GM23338 (cell line): ENCODE data around the gene MIAT. TPM values are rescaled to one million over a fixed set of nuclear protein-coding genes. Genes with fewer than 3 reads are reported as not detected.

Source experiments
- ATAC-seq: fragments of 200-7000 bp; cut with Tn5 transposase; 3 replicates; pipeline ENCODE4 v1.9.1; 2020
- DNase-seq: peaks from one replicate; pipeline ENCODE4 v3.0.0-alpha.2; 2015; ENCODE audit warnings: low spot score
- H2AFZ ChIP-seq: fragments of 200-600 bp; sonication (generic); 2 replicates; pipeline ENCODE4 v1.8.0; 2016; ENCODE audit warnings: antibody characterized with exemption, mild to moderate bottlenecking, moderate library complexity
- H3F3A ChIP-seq: fragments of 200-600 bp; sonication (generic); replicated peaks from 2 replicates; pipeline ENCODE4 v1.8.0; 2017; ENCODE audit warnings: antibody characterized with exemption, mixed run types, low read depth
- H3K27ac ChIP-seq: fragments of 200-600 bp; sonication (generic); 2 replicates; pipeline ENCODE4 v1.6.1; 2016; ENCODE audit warnings: low read depth
- H3K27me3 ChIP-seq: fragments of 200-600 bp; sonication (generic); 2 replicates; pipeline ENCODE4 v1.8.0; 2016; ENCODE audit warnings: mild to moderate bottlenecking, mixed run types, moderate library complexity; ENCODE audit not compliant: insufficient read depth
- H3K36me3 ChIP-seq: fragments of 200-600 bp; sonication (generic); 2 replicates; pipeline ENCODE4 v1.8.0; 2016; ENCODE audit warnings: mild to moderate bottlenecking; ENCODE audit not compliant: insufficient read depth
- H3K4me1 ChIP-seq: fragments of 200-600 bp; sonication (generic); 2 replicates; pipeline ENCODE4 v1.8.0; 2016; ENCODE audit warnings: mild to moderate bottlenecking, moderate library complexity; ENCODE audit not compliant: insufficient read depth
- H3K4me2 ChIP-seq: fragments of 200-600 bp; sonication (generic); 2 replicates; pipeline ENCODE4 v1.7.1; 2017; ENCODE audit warnings: mixed run types
- H3K4me3 ChIP-seq: fragments of 200-600 bp; sonication (generic); 2 replicates; pipeline ENCODE4 v1.6.1; 2016; ENCODE audit warnings: mixed run types
- H3K79me2 ChIP-seq: fragments of 200-600 bp; sonication (generic); replicated peaks from 2 replicates; pipeline ENCODE4 v1.8.0; 2017; ENCODE audit warnings: mild to moderate bottlenecking; ENCODE audit not compliant: insufficient read depth
- H3K9me2 ChIP-seq: fragments of 200-600 bp; sonication (generic); 2 replicates; pipeline ENCODE4 v1.8.0; 2017; ENCODE audit not compliant: insufficient read depth
- H4K20me1 ChIP-seq: fragments of 200-600 bp; sonication (generic); replicated peaks from 2 replicates; pipeline ENCODE4 v1.8.0; 2017; ENCODE audit warnings: mild to moderate bottlenecking; ENCODE audit not compliant: insufficient read depth
- H3K27ac Mint-ChIP-seq: 2 replicates; pipeline ENCODE4 v1.8.0; 2020; ENCODE audit warnings: inconsistent platforms, mild to moderate bottlenecking, moderate library complexity, mixed read lengths
- H3K27me3 Mint-ChIP-seq: 3 replicates; pipeline ENCODE4 v1.8.0; 2022; ENCODE audit warnings: low read depth, mild to moderate bottlenecking, moderate library complexity, mixed read lengths, inconsistent platforms; ENCODE audit not compliant: insufficient read depth, poor library complexity
- H3K36me3 Mint-ChIP-seq: 3 replicates; pipeline ENCODE4 v1.8.0; 2021; ENCODE audit warnings: low read depth, mild to moderate bottlenecking, inconsistent platforms, moderate library complexity, mixed read lengths
- H3K4me1 Mint-ChIP-seq: 3 replicates; pipeline ENCODE4 v1.8.0; 2020; ENCODE audit warnings: mild to moderate bottlenecking, inconsistent platforms, mixed read lengths
- H3K4me3 Mint-ChIP-seq: 3 replicates; pipeline ENCODE4 v1.8.0; 2021; ENCODE audit warnings: moderate library complexity, mild to moderate bottlenecking, inconsistent platforms, mixed read lengths
- H3K9me3 Mint-ChIP-seq: 3 replicates; pipeline ENCODE4 v1.8.0; 2020; ENCODE audit warnings: moderate library complexity, mild to moderate bottlenecking, inconsistent platforms, mixed read lengths
- CREB1 ChIP-seq: fragments of 250-450 bp; sonication (Bioruptor Pico); IDR thresholded peaks from 2 replicates; pipeline ENCODE4 v1.5.0; 2020; ENCODE audit warnings: low read depth, mild to moderate bottlenecking, moderate library complexity
- CTCF ChIP-seq, 2 experiments: fragments of 200-600 bp in 1 of 2; sonication (generic) in 1 of 2; conservative IDR thresholded peaks; 2 replicates each; pipeline versions ENCODE4 v1.5.1 to v1.6.1; 2016 to 2017; ENCODE audit warnings: antibody characterized with exemption in 2 of 2, low read depth in 2 of 2, mild to moderate bottlenecking in 2 of 2, moderate library complexity in 1 of 2
- ETS1 ChIP-seq: IDR thresholded peaks from 2 replicates; pipeline ENCODE4 v1.6.1; 2016; ENCODE audit warnings: antibody characterized with exemption
- EZH2 ChIP-seq: fragments of 200-600 bp; sonication (generic); IDR thresholded peaks from one replicate; pipeline ENCODE4 v1.8.0; 2017; ENCODE audit warnings: antibody characterized with exemption, mild to moderate bottlenecking, low read depth; ENCODE audit not compliant: unreplicated experiment
- EZH2phosphoT487 ChIP-seq: fragments of 200-600 bp; sonication (generic); IDR thresholded peaks from one replicate; pipeline ENCODE4 v1.8.1; 2018; ENCODE audit warnings: antibody characterized with exemption; ENCODE audit not compliant: unreplicated experiment
- JUNB ChIP-seq: IDR thresholded peaks from one replicate; pipeline ENCODE4 v1.6.1; 2016; ENCODE audit warnings: antibody characterized with exemption; ENCODE audit not compliant: unreplicated experiment
- NANOG ChIP-seq: IDR thresholded peaks from 2 replicates; pipeline ENCODE4 v1.6.1; 2016; ENCODE audit warnings: antibody characterized with exemption, borderline replicate concordance
- REST ChIP-seq: IDR thresholded peaks from one replicate; pipeline ENCODE4 v1.6.1; 2018; ENCODE audit warnings: antibody characterized with exemption; ENCODE audit not compliant: unreplicated experiment
- STAT1 ChIP-seq: IDR thresholded peaks from one replicate; pipeline ENCODE4 v1.6.1; 2016; ENCODE audit warnings: antibody characterized with exemption; ENCODE audit not compliant: unreplicated experiment
- ZNF114 ChIP-seq: fragments of 250-450 bp; sonication (Bioruptor Pico); IDR thresholded peaks from 2 replicates; pipeline ENCODE4 v1.5.0; 2020; ENCODE audit warnings: mild to moderate bottlenecking, moderate library complexity
- ZNF331 ChIP-seq: fragments of 250-450 bp; sonication (Bioruptor Pico); IDR thresholded peaks from 2 replicates; pipeline ENCODE4 v1.5.0; 2020; ENCODE audit warnings: low read depth, mild to moderate bottlenecking, moderate library complexity
- polyA plus RNA-seq: library from polyadenylated mRNA; unstranded; fragments of >200 nt; fragmentation: Nextera tagmentation; extraction: Ambion mirVana; gene quantifications from 2 replicates; pipeline ENCODE4 v1.2.1, GENCODE V29; 2016
- total RNA-seq: library from RNA; depleted of rRNA; stranded (reverse); fragments of >200 nt; shearing (Covaris generic); gene quantifications from 2 replicates; pipeline ENCODE4 v1.2.3, GENCODE V29; 2014

Gene MIAT
- total and polyA plus RNA-seq, 2 experiments from 2014 or later: 10.0 to 63.6 TPM

GRCh38 chr22:26619510-26619909 lies 37.9 kb upstream of the MIAT start:
- H3K4me1 ChIP-seq: peaks cover 38% of the 10 kb centered on the region
- no peaks in the 10 kb centered on the region for H3K36me3 ChIP-seq
- H3K27me3 Mint-ChIP-seq: peaks cover 29% of the 10 kb centered on the region
- TF ChIP-seq ETS1: no peak
- TF ChIP-seq NANOG: no peak
- no peak for TF ChIP-seq EZH2
- TF ChIP-seq ZNF114: no peak
- TF ChIP-seq STAT1: no peak
- no peak for TF ChIP-seq ZNF331 (CRISPR knock-in tag)
- DNase-seq: no peak
- no peak overlapping the region for H3K4me3 Mint-ChIP-seq
- no peaks in the 10 kb centered on the region for H3K9me2 ChIP-seq
- peaks cover 12% of the 10 kb centered on the region for H3K27me3 ChIP-seq
- H3K4me3 ChIP-seq: no peak overlapping the region
- H2AFZ ChIP-seq: no peak overlapping the region
- no peak overlapping the region for H3K27ac ChIP-seq
- H3K27ac Mint-ChIP-seq: no peak overlapping the region
- no peaks in the 10 kb centered on the region; the same call in 2 of the 3 replicates for H3K36me3 Mint-ChIP-seq
- no peak overlapping the region for H3K4me2 ChIP-seq
- no peaks in the 10 kb centered on the region for H4K20me1 ChIP-seq
- H3K4me1 Mint-ChIP-seq: peaks cover 41% of the 10 kb centered on the region
- H3K9me3 Mint-ChIP-seq: no peaks in the 10 kb centered on the region; the same call in 2 of the 3 replicates
- H3F3A ChIP-seq: peaks cover 16% of the 10 kb centered on the region
- no peak for ATAC-seq
- H3K79me2 ChIP-seq: no peaks in the 10 kb centered on the region

GRCh38 chr22:26620197-26620596 lies 37.2 kb upstream of the MIAT start:
- no peaks in the 10 kb centered on the region for H4K20me1 ChIP-seq
- no peak for ATAC-seq
- peaks cover 5% of the 10 kb centered on the region for H3K27me3 ChIP-seq
- TF ChIP-seq EZH2phosphoT487: no peak
- no peak for TF ChIP-seq ZNF114
- TF ChIP-seq JUNB: no peak
- no peaks in the 10 kb centered on the region for H3K36me3 ChIP-seq
- Mint-ChIP-seq H3K36me3 (no peaks in the 10 kb centered on the region; the same call in 2 of the 3 replicates), H3K9me3 (no peaks in the 10 kb centered on the region; the same call in 2 of the 3 replicates), H3K4me3 (no peak overlapping the region), H3K4me1 (peaks cover 35% of the 10 kb centered on the region), H3K27ac (no peak overlapping the region), H3K27me3 (peaks cover 28% of the 10 kb centered on the region)
- no peaks in the 10 kb centered on the region for H3K79me2 ChIP-seq
- no peaks in the 10 kb centered on the region for H3K9me2 ChIP-seq
- no peak overlapping the region for H3K4me3 ChIP-seq
- H3K27ac ChIP-seq: no peak overlapping the region
- DNase-seq: no peak
- H3F3A ChIP-seq: peaks cover 16% of the 10 kb centered on the region
- no peak overlapping the region for H2AFZ ChIP-seq
- peaks cover 31% of the 10 kb centered on the region for H3K4me1 ChIP-seq
- no peak overlapping the region for H3K4me2 ChIP-seq

- Mint-ChIP-seq H3K27me3 (peaks cover 21% of the 10 kb centered on the region), H3K4me1 (peaks cover 23% of the 10 kb centered on the region), H3K4me3 (no peak within 1 kb of the TSS), H3K27ac (no peak within 1 kb of the TSS), H3K36me3 (no peaks in the 10 kb centered on the region; the same call in 2 of the 3 replicates), H3K9me3 (no peaks in the 10 kb centered on the region; the same call in 2 of the 3 replicates)
- Histone ChIP-seq H3F3A (0 out of 2 replicates have a peak, but pooled peaks cover 9% of the 10 kb centered on the region), H4K20me1 (no peaks in the 10 kb centered on the region), H3K4me3 (no peak within 1 kb of the TSS), H2AFZ (0 out of 2 replicates have a peak within 1 kb of the TSS, but pooled peaks have one; percentile 32), H3K36me3 (no peaks in the 10 kb centered on the region), H3K27ac (no peak within 1 kb of the TSS), H3K4me1 (peaks cover 16% of the 10 kb centered on the region), H3K79me2 (no peaks in the 10 kb centered on the region), H3K27me3 (no peaks in the 10 kb centered on the region), H3K9me2 (no peaks in the 10 kb centered on the region), H3K4me2 (no peak within 1 kb of the TSS)
- DNase-seq: no peak
- ATAC-seq: no peak; the same call in 2 of the 3 replicates
- TF ChIP-seq REST (no peak), ETS1 (no peak), CTCF (conservative IDR thresholded peaks at IDR 0.05; ENCODE audit: low read depth in 2 of 2) (no peak), CREB1 (CRISPR knock-in tag) (no peak), EZH2phosphoT487 (no peak), ZNF114 (no peak), JUNB (no peak)
These were observed 35.7 kb upstream of the MIAT start, which contains the start of gene CRYBA4 for GRCh38 chr22:26621663-26622062. Gene CRYBA4, plus strand, starts transcription at chr22:26621963. Its CDS starts 634 bp downstream, at chr22:26622597.
